Measurements from ENCODE around the gene FAM114A2.

The FAM114A2 gene

DNA sequence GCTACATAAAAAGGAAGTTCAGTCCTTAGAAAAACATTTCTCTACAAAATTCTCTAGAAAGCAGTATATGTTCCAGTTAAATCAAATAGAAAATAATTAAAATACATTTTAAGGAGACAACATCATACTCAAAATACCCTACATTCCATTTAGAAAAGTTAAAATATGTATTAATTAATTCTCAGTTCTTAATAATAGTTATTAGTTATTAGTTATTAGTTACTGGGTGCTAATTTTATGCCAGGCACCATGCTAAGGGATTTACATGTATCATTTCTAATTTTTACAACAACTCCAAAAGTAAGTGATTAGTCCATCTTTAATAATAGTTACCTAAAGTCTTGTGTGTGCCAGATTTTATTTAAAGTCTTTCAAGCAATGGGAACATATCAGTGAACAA is 38.0 kb downstream of the FAM114A2 start:
- no peak overlapping the region for H2AFZ ChIP-seq (ENCODE audit: low read length)
- no peaks in the 10 kb centered on the region for H3K9me2 ChIP-seq (ENCODE audit: low read depth, low read length)
- no peaks in the 10 kb centered on the region for H3K27me3 ChIP-seq (ENCODE audit: insufficient read depth, low read length)
- no peaks in the 10 kb centered on the region for H3K9me3 ChIP-seq (ENCODE audit: low read length)
- H3K4me3 ChIP-seq (ENCODE audit: low read depth, low read length, poor library complexity, severe bottlenecking): no peak overlapping the region
- H3K79me2 ChIP-seq (ENCODE audit: insufficient read depth, low read length): no peaks in the 10 kb centered on the region
- no peaks in the 10 kb centered on the region for H4K20me1 ChIP-seq (ENCODE audit: insufficient read depth, low read length)
- peaks cover 39% of the 10 kb centered on the region for H3K36me3 ChIP-seq (ENCODE audit: insufficient read depth, low read length)
- no peak overlapping the region for H3K9ac ChIP-seq (ENCODE audit: low read length)
- H3F3A ChIP-seq (ENCODE audit: insufficient read depth, low read length): no peaks in the 10 kb centered on the region; the same call in 1 of the 2 replicates
- H3K4me2 ChIP-seq (ENCODE audit: low read length): no peak overlapping the region
- no peak overlapping the region for H3K27ac ChIP-seq (ENCODE audit: low read depth, low read length, poor library complexity, severe bottlenecking)
- no peaks in the 10 kb centered on the region for H3K4me1 ChIP-seq (ENCODE audit: insufficient read depth, low read length, severe bottlenecking)
- TF ChIP-seq, protein P1, sequence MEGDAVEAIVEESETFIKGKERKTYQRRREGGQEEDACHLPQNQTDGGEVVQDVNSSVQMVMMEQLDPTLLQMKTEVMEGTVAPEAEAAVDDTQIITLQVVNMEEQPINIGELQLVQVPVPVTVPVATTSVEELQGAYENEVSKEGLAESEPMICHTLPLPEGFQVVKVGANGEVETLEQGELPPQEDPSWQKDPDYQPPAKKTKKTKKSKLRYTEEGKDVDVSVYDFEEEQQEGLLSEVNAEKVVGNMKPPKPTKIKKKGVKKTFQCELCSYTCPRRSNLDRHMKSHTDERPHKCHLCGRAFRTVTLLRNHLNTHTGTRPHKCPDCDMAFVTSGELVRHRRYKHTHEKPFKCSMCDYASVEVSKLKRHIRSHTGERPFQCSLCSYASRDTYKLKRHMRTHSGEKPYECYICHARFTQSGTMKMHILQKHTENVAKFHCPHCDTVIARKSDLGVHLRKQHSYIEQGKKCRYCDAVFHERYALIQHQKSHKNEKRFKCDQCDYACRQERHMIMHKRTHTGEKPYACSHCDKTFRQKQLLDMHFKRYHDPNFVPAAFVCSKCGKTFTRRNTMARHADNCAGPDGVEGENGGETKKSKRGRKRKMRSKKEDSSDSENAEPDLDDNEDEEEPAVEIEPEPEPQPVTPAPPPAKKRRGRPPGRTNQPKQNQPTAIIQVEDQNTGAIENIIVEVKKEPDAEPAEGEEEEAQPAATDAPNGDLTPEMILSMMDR (IDR thresholded peaks at IDR 0.05; ENCODE audit: low read length): no peak
- TF ChIP-seq EZH2 (IDR thresholded peaks at IDR 0.05; ENCODE audit: borderline replicate concordance, low read length): no peak

- H3K4me3 ChIP-seq (ENCODE audit: low read depth, low read length, poor library complexity, severe bottlenecking): no peak overlapping the region
- TF ChIP-seq EZH2 (IDR thresholded peaks at IDR 0.05; ENCODE audit: borderline replicate concordance, low read length): no peak
- TF ChIP-seq, protein P1 (IDR thresholded peaks at IDR 0.05; ENCODE audit: low read length): no peak
- no peaks in the 10 kb centered on the region for H3K79me2 ChIP-seq (ENCODE audit: insufficient read depth, low read length)
- no peaks in the 10 kb centered on the region for H4K20me1 ChIP-seq (ENCODE audit: insufficient read depth, low read length)
- H3K4me2 ChIP-seq (ENCODE audit: low read length): no peak overlapping the region
- no peaks in the 10 kb centered on the region for H3K9me3 ChIP-seq (ENCODE audit: low read length)
- no peak overlapping the region for H2AFZ ChIP-seq (ENCODE audit: low read length)
- H3K36me3 ChIP-seq (ENCODE audit: insufficient read depth, low read length): peaks cover 41% of the 10 kb centered on the region
- H3K9me2 ChIP-seq (ENCODE audit: low read depth, low read length): no peaks in the 10 kb centered on the region
- no peak overlapping the region for H3K27ac ChIP-seq (ENCODE audit: low read depth, low read length, poor library complexity, severe bottlenecking)
- H3K27me3 ChIP-seq (ENCODE audit: insufficient read depth, low read length): no peaks in the 10 kb centered on the region
- no peaks in the 10 kb centered on the region for H3K4me1 ChIP-seq (ENCODE audit: insufficient read depth, low read length, severe bottlenecking)
- H3K9ac ChIP-seq (ENCODE audit: low read length): no peak overlapping the region
- H3F3A ChIP-seq (ENCODE audit: insufficient read depth, low read length): no peaks in the 10 kb centered on the region; the same call in 1 of the 2 replicates
Measured at GRCh38 chr5:153999995-154000394, 38.7 kb downstream of the FAM114A2 start.

GRCh38 chr5:153998768-153999167 is 39.9 kb downstream of the FAM114A2 start:
- no peaks in the 10 kb centered on the region; the same call in 1 of the 2 replicates for H3F3A ChIP-seq (ENCODE audit: insufficient read depth, low read length)

More at GRCh38 chr5:153998768-153999167, 39.9 kb downstream of the FAM114A2 start:
- H3K36me3 ChIP-seq (ENCODE audit: insufficient read depth, low read length): peaks cover 48% of the 10 kb centered on the region
- H3K27ac ChIP-seq (ENCODE audit: low read depth, low read length, poor library complexity, severe bottlenecking): no peak overlapping the region
- no peaks in the 10 kb centered on the region for H3K27me3 ChIP-seq (ENCODE audit: insufficient read depth, low read length)
- H3K4me3 ChIP-seq (ENCODE audit: low read depth, low read length, poor library complexity, severe bottlenecking): no peak overlapping the region
- no peaks in the 10 kb centered on the region for H3K9me2 ChIP-seq (ENCODE audit: low read depth, low read length)
- no peaks in the 10 kb centered on the region for H3K4me1 ChIP-seq (ENCODE audit: insufficient read depth, low read length, severe bottlenecking)
- no peak overlapping the region for H3K9ac ChIP-seq (ENCODE audit: low read length)
- no peaks in the 10 kb centered on the region for H4K20me1 ChIP-seq (ENCODE audit: insufficient read depth, low read length)
- H3K79me2 ChIP-seq (ENCODE audit: insufficient read depth, low read length): no peaks in the 10 kb centered on the region
- no peak for TF ChIP-seq EZH2 (IDR thresholded peaks at IDR 0.05; ENCODE audit: borderline replicate concordance, low read length)
- TF ChIP-seq, protein P1 (IDR thresholded peaks at IDR 0.05; ENCODE audit: low read length): no peak
- no peak overlapping the region for H2AFZ ChIP-seq (ENCODE audit: low read length)
- H3K4me2 ChIP-seq (ENCODE audit: low read length): no peak overlapping the region
- H3K9me3 ChIP-seq (ENCODE audit: low read length): no peaks in the 10 kb centered on the region

Data from OCI-LY1 (cell line).